Measurements from ENCODE around the gene ZFTA. TPM values are rescaled to one million over a fixed set of nuclear protein-coding genes. Genes with fewer than 3 reads are reported as not detected.
A peak's percentile ranks its signal among the peaks of the same experiment; 100 is the strongest.

ZFTA gene
- total RNA-seq, 4 donors from 2014 or later: 3.7 to 10.5 (median 8.5) TPM

DNA sequence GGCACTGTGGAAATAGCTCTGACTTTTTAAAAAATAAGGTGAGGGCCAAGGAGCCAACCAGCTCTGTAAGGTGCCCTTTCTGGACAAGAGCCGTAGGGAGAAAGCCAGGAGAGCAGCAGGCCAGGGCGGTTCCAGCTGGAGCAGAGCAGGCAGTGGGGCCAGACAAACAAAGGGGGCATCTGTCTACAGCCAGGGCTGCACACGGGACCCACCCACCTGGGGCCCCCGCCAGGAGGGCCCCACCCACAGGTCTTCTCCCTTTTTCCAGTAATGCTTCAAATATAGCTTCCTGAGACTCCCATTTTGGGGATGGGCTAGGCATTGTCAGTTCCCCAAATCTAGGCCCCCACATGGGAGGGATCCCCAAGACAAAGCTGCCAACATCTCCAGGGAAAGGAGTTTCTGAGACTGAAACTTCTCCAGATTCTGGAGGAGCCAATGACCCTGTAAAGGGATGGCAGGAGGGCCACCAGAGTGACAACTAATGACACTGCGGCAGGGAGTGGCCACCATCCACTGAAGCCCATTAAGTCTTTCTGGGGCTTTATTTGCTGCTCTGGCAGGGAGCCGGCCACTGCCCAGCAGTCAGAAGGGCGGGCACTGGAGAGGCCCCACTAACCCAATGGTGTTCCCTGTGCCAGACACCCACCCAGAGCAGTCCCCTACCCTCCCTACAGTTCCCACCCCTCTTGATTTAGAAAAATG, 1.9 kb downstream of the ZFTA start:
- H3K4me3 ChIP-seq: peak overlapping the region in 1 of 4 donors; percentile 65
- TF ChIP-seq POLR2A (IDR thresholded peaks at IDR 0.05): no peak
- TF ChIP-seq, protein P1, sequence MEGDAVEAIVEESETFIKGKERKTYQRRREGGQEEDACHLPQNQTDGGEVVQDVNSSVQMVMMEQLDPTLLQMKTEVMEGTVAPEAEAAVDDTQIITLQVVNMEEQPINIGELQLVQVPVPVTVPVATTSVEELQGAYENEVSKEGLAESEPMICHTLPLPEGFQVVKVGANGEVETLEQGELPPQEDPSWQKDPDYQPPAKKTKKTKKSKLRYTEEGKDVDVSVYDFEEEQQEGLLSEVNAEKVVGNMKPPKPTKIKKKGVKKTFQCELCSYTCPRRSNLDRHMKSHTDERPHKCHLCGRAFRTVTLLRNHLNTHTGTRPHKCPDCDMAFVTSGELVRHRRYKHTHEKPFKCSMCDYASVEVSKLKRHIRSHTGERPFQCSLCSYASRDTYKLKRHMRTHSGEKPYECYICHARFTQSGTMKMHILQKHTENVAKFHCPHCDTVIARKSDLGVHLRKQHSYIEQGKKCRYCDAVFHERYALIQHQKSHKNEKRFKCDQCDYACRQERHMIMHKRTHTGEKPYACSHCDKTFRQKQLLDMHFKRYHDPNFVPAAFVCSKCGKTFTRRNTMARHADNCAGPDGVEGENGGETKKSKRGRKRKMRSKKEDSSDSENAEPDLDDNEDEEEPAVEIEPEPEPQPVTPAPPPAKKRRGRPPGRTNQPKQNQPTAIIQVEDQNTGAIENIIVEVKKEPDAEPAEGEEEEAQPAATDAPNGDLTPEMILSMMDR (IDR thresholded peaks at IDR 0.05): no peak
- H3K36me3 ChIP-seq: no peaks in the 10 kb centered on the region
- DNase-seq: no peak
- H3K4me1 ChIP-seq: peaks cover 4 to 61% (median 6%) of the 10 kb centered on the region in 4 donors
- no peaks in the 10 kb centered on the region for H3K27me3 ChIP-seq
- H3K27ac ChIP-seq: peak overlapping the region in 2 of 4 donors; percentile 74 to 76
- no peaks in the 10 kb centered on the region for H3K9me3 ChIP-seq

DNA sequence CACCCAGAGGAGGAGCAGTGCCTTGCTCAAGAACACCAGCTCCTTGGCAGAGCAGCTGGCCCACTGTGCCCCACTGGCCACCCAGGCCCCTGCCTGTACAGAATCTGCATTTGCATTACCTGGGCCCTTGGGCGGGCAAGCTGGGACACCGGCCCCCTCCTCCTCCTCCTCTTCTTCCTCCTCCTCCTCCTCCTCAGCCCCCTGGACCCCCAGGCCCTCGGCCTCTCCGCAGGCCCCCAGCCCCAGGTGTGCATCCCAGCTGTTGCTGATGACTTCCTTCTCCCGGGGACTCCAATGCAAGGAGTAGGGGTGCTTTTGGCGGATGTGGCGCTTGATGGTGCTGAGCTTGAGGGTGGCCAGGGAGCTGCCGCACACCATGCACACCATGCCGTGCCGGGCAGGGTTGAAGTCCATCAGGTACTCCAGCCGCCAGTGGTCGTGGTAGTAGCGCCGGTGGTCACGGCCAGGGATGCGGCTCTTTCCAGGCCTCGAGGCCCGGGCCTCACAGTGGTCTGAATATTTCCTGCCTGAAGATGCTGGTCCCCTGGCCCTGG, 2.8 kb downstream of the ZFTA start:
- Histone ChIP-seq H3K9me3 (no peaks in the 10 kb centered on the region), H3K36me3 (no peaks in the 10 kb centered on the region), H3K4me1 (peaks cover 4 to 61% (median 6%) of the 10 kb centered on the region in 4 donors), H3K27me3 (no peaks in the 10 kb centered on the region), H3K27ac (peak overlapping the region in 1 of 4 donors; percentile 46), H3K4me3 (peak overlapping the region in 1 of 4 donors; percentile 40)
- TF ChIP-seq, protein P1 (IDR thresholded peaks at IDR 0.05): no peak
- TF ChIP-seq POLR2A (IDR thresholded peaks at IDR 0.05): no peak
- DNase-seq: no peak

DNA sequence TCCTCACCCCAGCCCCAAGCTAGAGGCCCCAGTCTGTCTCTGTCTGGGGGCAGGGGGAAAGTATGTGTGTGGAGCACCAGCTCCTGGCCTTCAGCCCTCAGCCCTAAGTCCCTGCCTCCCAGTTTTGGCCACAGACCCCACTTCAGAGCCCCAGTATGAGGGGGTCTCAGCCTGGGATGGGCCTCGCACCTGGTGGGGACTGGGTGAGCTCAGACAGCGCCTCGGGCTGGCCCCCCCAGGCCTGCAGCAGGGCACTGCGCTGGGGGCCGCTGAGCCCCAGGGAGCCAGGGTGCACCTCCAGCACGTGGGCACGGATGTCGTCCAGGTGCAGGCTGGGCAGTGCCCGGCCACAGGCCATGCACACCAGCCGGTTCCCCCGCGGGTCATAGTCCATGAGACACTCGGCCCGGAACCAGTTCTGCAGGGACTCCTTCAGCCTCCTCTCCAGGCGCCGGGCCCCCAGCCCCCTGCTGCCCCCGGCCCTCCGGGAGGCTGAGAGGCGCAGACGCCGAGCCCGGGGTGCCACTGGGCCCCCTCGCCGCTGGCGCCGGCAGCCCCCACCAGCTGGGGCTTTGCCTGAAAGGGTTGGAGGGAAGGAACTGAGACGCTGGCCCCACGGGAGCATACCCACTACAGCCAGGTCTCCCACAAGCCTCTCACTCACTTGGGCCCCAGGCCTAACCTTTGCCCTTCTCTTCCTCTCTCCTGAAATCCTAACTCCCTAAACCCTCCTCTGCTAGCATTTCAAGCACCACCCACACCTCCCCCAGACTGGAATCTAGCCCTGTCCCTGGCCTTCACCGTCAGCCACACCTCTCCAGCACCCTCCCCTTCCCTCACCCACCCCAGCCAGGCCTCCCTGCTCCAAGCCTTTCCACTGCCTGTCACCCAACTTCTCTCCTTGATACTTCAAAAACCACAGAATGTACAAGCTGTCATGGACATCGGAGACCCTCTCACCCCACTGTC, 3.6 kb downstream of the ZFTA start:
- DNase-seq: peak in 2 of 3 donors; percentile 68 to 73
- TF ChIP-seq, protein P1 (IDR thresholded peaks at IDR 0.05): no peak
- TF ChIP-seq POLR2A (IDR thresholded peaks at IDR 0.05): no peak
- Histone ChIP-seq H3K9me3 (no peaks in the 10 kb centered on the region), H3K27me3 (no peaks in the 10 kb centered on the region), H3K27ac (peak overlapping the region in 2 of 4 donors; percentile 46 to 49), H3K4me3 (peak overlapping the region in 2 of 4 donors; percentile 8 to 40), H3K36me3 (no peaks in the 10 kb centered on the region), H3K4me1 (peaks cover 4 to 60% (median 6%) of the 10 kb centered on the region in 4 donors)

DNA sequence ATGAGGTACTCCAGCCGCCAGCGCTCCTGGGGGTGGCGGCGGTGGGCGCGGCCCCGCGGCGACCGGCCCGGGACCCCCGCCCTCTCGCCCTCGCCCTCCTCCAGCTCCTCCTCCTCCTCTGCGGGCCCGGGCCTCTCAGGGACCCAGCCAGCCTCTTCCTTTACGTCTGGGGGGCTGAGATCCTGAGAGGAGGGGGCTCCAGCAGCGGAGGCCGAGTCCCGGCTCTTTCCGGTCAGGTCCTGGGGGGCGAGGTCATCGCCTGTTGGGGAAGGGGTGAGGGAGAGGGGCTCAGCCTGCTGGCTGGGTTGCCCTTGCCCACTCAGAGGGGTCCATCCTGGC, 4.3 kb downstream of the ZFTA start:
- H3K36me3 ChIP-seq: peaks cover 0 to under 1% (median 0%) of the 10 kb centered on the region in 3 donors
- H3K4me1 ChIP-seq: peaks cover 1 to 53% (median 5%) of the 10 kb centered on the region in 4 donors
- H3K4me3 ChIP-seq: peak overlapping the region in 1 of 4 donors; percentile 45
- DNase-seq: no peak
- no peaks in the 10 kb centered on the region for H3K27me3 ChIP-seq
- no peaks in the 10 kb centered on the region for H3K9me3 ChIP-seq
- peak overlapping the region in 2 of 4 donors; percentile 14 to 49 for H3K27ac ChIP-seq
- TF ChIP-seq, protein P1 (IDR thresholded peaks at IDR 0.05): no peak
- no peak for TF ChIP-seq POLR2A (IDR thresholded peaks at IDR 0.05)

Data from Peyer's patch (tissue), 4 donors.